Ishikawa (cell line): Measurements from ENCODE around the gene MOB3B.
A peak's percentile ranks its signal among the peaks of the same experiment; 100 is the strongest.

ENCODE experiments used
- CEBPB ChIP-seq: IDR thresholded peaks from 2 replicates; pipeline ENCODE4 v1.6.1; 2012
- CREB1 ChIP-seq: IDR thresholded peaks from 2 replicates; pipeline ENCODE4 v1.6.1; 2012; ENCODE audit warnings: low read depth
- EGR1 ChIP-seq: IDR thresholded peaks from 2 replicates; pipeline ENCODE4 v1.6.1; 2012
- EP300 ChIP-seq: IDR thresholded peaks from 2 replicates; pipeline ENCODE4 v1.6.1; 2012; ENCODE audit warnings: borderline replicate concordance
- FOXM1 ChIP-seq: IDR thresholded peaks from 2 replicates; pipeline ENCODE4 v1.6.1; 2012; ENCODE audit warnings: low read depth, borderline replicate concordance
- NFIC ChIP-seq: IDR thresholded peaks from 2 replicates; pipeline ENCODE4 v1.6.1; 2012
- RAD21 ChIP-seq: IDR thresholded peaks from 2 replicates; pipeline ENCODE4 v1.6.1; 2012; ENCODE audit warnings: low read depth
- TAF1 ChIP-seq: IDR thresholded peaks from 2 replicates; pipeline ENCODE4 v1.6.1; 2012; ENCODE audit warnings: low read depth, mild to moderate bottlenecking
- TCF12 ChIP-seq: IDR thresholded peaks from 2 replicates; pipeline ENCODE4 v1.6.1; 2012; ENCODE audit warnings: low read depth
- TEAD4 ChIP-seq: IDR thresholded peaks from 2 replicates; pipeline ENCODE4 v1.6.1; 2012
- USF1 ChIP-seq: IDR thresholded peaks from 2 replicates; pipeline ENCODE4 v1.6.1; 2012
- YY1 ChIP-seq: IDR thresholded peaks from 2 replicates; pipeline ENCODE4 v1.6.1; 2012; ENCODE audit warnings: low read depth
- ZBTB7A ChIP-seq: IDR thresholded peaks from 2 replicates; pipeline ENCODE4 v1.6.1; 2012; ENCODE audit warnings: low read depth
- TF ChIP-seq, protein P1 (sequence below): IDR thresholded peaks from 2 replicates; pipeline ENCODE4 v1.6.1; 2012; ENCODE audit warnings: low read depth, mild to moderate bottlenecking
- TF ChIP-seq, protein P2 (sequence below): IDR thresholded peaks from 2 replicates; pipeline ENCODE4 v1.6.1; 2012

MOB3B gene

GRCh38 chr9:27542508-27542907 is 12.9 kb upstream of the MOB3B start:
- TF ChIP-seq, protein P1, sequence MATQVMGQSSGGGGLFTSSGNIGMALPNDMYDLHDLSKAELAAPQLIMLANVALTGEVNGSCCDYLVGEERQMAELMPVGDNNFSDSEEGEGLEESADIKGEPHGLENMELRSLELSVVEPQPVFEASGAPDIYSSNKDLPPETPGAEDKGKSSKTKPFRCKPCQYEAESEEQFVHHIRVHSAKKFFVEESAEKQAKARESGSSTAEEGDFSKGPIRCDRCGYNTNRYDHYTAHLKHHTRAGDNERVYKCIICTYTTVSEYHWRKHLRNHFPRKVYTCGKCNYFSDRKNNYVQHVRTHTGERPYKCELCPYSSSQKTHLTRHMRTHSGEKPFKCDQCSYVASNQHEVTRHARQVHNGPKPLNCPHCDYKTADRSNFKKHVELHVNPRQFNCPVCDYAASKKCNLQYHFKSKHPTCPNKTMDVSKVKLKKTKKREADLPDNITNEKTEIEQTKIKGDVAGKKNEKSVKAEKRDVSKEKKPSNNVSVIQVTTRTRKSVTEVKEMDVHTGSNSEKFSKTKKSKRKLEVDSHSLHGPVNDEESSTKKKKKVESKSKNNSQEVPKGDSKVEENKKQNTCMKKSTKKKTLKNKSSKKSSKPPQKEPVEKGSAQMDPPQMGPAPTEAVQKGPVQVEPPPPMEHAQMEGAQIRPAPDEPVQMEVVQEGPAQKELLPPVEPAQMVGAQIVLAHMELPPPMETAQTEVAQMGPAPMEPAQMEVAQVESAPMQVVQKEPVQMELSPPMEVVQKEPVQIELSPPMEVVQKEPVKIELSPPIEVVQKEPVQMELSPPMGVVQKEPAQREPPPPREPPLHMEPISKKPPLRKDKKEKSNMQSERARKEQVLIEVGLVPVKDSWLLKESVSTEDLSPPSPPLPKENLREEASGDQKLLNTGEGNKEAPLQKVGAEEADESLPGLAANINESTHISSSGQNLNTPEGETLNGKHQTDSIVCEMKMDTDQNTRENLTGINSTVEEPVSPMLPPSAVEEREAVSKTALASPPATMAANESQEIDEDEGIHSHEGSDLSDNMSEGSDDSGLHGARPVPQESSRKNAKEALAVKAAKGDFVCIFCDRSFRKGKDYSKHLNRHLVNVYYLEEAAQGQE = no peak
- TF ChIP-seq TEAD4 = peak; percentile 77
- TF ChIP-seq TCF12 = peak; percentile 68
- peak; percentile 26; the same call in 1 of the 2 replicates for TF ChIP-seq FOXM1
- peak; percentile 65 for TF ChIP-seq NFIC
- no peak; the same call in 1 of the 2 replicates for TF ChIP-seq EP300
- TF ChIP-seq, protein P2, sequence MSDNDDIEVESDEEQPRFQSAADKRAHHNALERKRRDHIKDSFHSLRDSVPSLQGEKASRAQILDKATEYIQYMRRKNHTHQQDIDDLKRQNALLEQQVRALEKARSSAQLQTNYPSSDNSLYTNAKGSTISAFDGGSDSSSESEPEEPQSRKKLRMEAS = 0 out of 2 replicates have a peak, but pooled peaks have one; percentile 6
- no peak for TF ChIP-seq RAD21

- TF ChIP-seq, protein P2 = no peak
- TF ChIP-seq ZBTB7A = no peak
- no peak for TF ChIP-seq EGR1
- TF ChIP-seq FOXM1 = no peak
- TF ChIP-seq TEAD4 = no peak
- TF ChIP-seq, protein P1 = no peak
- TF ChIP-seq CREB1 = no peak
- no peak for TF ChIP-seq USF1
- no peak for TF ChIP-seq EP300
- no peak for TF ChIP-seq TAF1
Observed at GRCh38 chr9:27541740-27542139, 12.1 kb upstream of the MOB3B start.

GRCh38 chr9:27540502-27540901 is 10.9 kb upstream of the MOB3B start:
- TF ChIP-seq ZBTB7A (no peak), TEAD4 (no peak), EP300 (no peak)
- TF ChIP-seq, protein P1 = no peak

- TF ChIP-seq ZBTB7A (no peak), RAD21 (no peak), CEBPB (peak; percentile 52), FOXM1 (no peak), TEAD4 (no peak)
Observed at GRCh38 chr9:27539479-27540441, 10.1 kb upstream of the MOB3B start.

DNA sequence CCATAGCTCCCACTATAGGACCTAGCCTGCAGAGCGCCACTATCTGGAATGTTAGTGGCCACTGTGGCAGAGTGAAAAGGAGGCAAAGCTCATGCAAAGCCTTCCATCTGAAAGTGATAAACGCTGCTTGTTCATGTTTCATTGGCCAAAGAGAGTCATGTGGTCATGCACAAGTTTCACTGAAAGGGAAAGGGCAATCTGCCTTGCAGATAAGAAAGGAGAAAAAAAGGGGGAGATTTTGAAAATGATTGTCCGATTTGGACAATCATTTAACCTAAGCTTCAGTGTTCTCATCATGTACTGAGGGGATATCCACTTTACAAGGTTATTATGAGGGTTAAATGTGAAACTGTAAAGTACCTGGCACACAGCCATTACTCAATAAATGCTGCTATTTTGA is 9.0 kb upstream of the MOB3B start:
- TF ChIP-seq, protein P1 = no peak
- TF ChIP-seq CREB1 (no peak), RAD21 (no peak), YY1 (no peak), CEBPB (no peak), ZBTB7A (no peak), EP300 (no peak), TEAD4 (no peak), USF1 (no peak)
